SK-N-SH (cell line): ENCODE measurements around the gene CDH12. TPM values are rescaled to one million over a fixed set of nuclear protein-coding genes. Genes with fewer than 3 reads are reported as not detected.

ENCODE experiments used
- CTCF ChIA-PET: fragments of 300-600, 350-600 bp; formaldehyde crosslinking; extraction: SDS; loops from one replicate; lab custom pipeline; 2021; lab: Yijun Ruan, JAX
- POLR2A ChIA-PET: fragments of 350-600 bp; sonication (Branson Sonifier 250); formaldehyde crosslinking; extraction: SDS; loops from one replicate; lab custom pipeline; 2020; ENCODE audit warnings: antibody characterized with exemption, inconsistent platforms; lab: Yijun Ruan, JAX
- DNase-seq: peaks from one replicate; pipeline ENCODE4 v3.0.0; 2012
- H2AFZ ChIP-seq: fragments of 200-600 bp; sonication (generic); 2 replicates; pipeline ENCODE4 v1.8.1; 2016; ENCODE audit warnings: antibody characterized with exemption, mild to moderate bottlenecking, low read depth
- H3F3A ChIP-seq: fragments of 200-600 bp; sonication (generic); replicated peaks from 2 replicates; pipeline ENCODE3; 2016; ENCODE audit warnings: antibody characterized with exemption, mild to moderate bottlenecking; ENCODE audit not compliant: insufficient read depth
- H3K27ac ChIP-seq, 2 experiments: fragments of 200-500 bp in 1 of 2; fragments of 200-600 bp in 1 of 2; sonication (Bioruptor generic) in 1 of 2; sonication (generic), shearing (Covaris generic) in 1 of 2; 2 replicates each; pipeline versions ENCODE4 v1.5.1 to v1.6.1; 2014 to 2016; ENCODE audit warnings: low read depth in 2 of 2, inconsistent platforms in 1 of 2, low read length in 1 of 2, mild to moderate bottlenecking in 1 of 2, mixed read lengths in 1 of 2
- H3K27me3 ChIP-seq: fragments of 200-600 bp; sonication (generic), shearing (Covaris generic); 2 replicates; pipeline ENCODE4 v1.6.1; 2016; ENCODE audit warnings: mixed run types; ENCODE audit not compliant: insufficient read depth
- H3K36me3 ChIP-seq, 2 experiments: fragments of 200-500 bp in 1 of 2; fragments of 200-600 bp in 1 of 2; sonication (Bioruptor generic) in 1 of 2; sonication (generic) in 1 of 2; replicated peaks in 1 of 2; 2 replicates each; pipeline versions ENCODE3 to v1.5.1; 2014 to 2016; ENCODE audit warnings: low read length in 1 of 2, mild to moderate bottlenecking in 1 of 2; ENCODE audit not compliant: insufficient read depth in 2 of 2, control insufficient read depth in 1 of 2
- H3K4me1 ChIP-seq, 2 experiments: fragments of 200-500 bp in 1 of 2; fragments of 200-600 bp in 1 of 2; sonication (Bioruptor generic) in 1 of 2; sonication (generic), shearing (Covaris generic) in 1 of 2; 2 replicates each; pipeline versions ENCODE4 v1.5.1 to v1.6.1; 2014 to 2016; ENCODE audit warnings: low read depth in 1 of 2, low read length in 1 of 2, mixed run types in 1 of 2; ENCODE audit not compliant: insufficient read depth in 2 of 2, control insufficient read depth in 1 of 2
- H3K4me2 ChIP-seq: fragments of 200-600 bp; sonication (generic), shearing (Covaris generic); 2 replicates; pipeline ENCODE4 v1.6.1; 2017; ENCODE audit warnings: mixed run types
- H3K4me3 ChIP-seq, 2 experiments: fragments of 200-500 bp in 1 of 2; fragments of 200-600 bp in 1 of 2; sonication (Bioruptor generic) in 1 of 2; sonication (generic), shearing (Covaris generic) in 1 of 2; 2 replicates each; pipeline versions ENCODE4 v1.5.1 to v1.8.1; 2014 to 2016; ENCODE audit warnings: low read depth in 2 of 2, inconsistent platforms in 1 of 2, low read length in 1 of 2, mild to moderate bottlenecking in 1 of 2, mixed read lengths in 1 of 2, moderate library complexity in 1 of 2
- H3K79me2 ChIP-seq: fragments of 200-600 bp; sonication (generic); 2 replicates; pipeline ENCODE4 v1.8.1; 2017; ENCODE audit warnings: mild to moderate bottlenecking; ENCODE audit not compliant: insufficient read depth
- H3K9ac ChIP-seq: fragments of 200-600 bp; sonication (generic); 2 replicates; pipeline ENCODE4 v1.6.1; 2017; ENCODE audit warnings: mixed run types
- H3K9me2 ChIP-seq: fragments of 200-600 bp; sonication (generic); 2 replicates; pipeline ENCODE4 v1.6.1; 2017; ENCODE audit warnings: mixed run types
- H3K9me3 ChIP-seq: fragments of 200-600 bp; sonication (generic); 2 replicates; pipeline ENCODE4 v1.6.1; 2017; ENCODE audit warnings: mixed run types, mild to moderate bottlenecking, moderate library complexity
- H4K20me1 ChIP-seq: fragments of 200-600 bp; sonication (generic); 2 replicates; pipeline ENCODE4 v1.6.1; 2017; ENCODE audit warnings: mild to moderate bottlenecking, mixed run types; ENCODE audit not compliant: insufficient read depth
- CHD2 ChIP-seq: fragments of 150-350 bp; IDR thresholded peaks from 2 replicates; pipeline ENCODE4 v1.6.1; 2018; ENCODE audit warnings: low read length; ENCODE audit not compliant: partially characterized antibody
- FOSL2 ChIP-seq: IDR thresholded peaks from 2 replicates; pipeline ENCODE4 v1.4.0; 2012; ENCODE audit warnings: low read depth, mild to moderate bottlenecking, moderate library complexity, borderline replicate concordance
- NFIC ChIP-seq: IDR thresholded peaks from 2 replicates; pipeline ENCODE4 v1.4.0; 2012; ENCODE audit warnings: borderline replicate concordance
- RCOR1 ChIP-seq: fragments of 150-350 bp; IDR thresholded peaks from 2 replicates; pipeline ENCODE4 v1.6.1; 2017; ENCODE audit warnings: antibody characterized with exemption, low read length
- TCF12 ChIP-seq: IDR thresholded peaks from 2 replicates; pipeline ENCODE4 v1.4.0; 2012
- WGBS: methylation state at CpG from one replicate; pipeline ENCODE4 v1.1.6; 2017; ENCODE audit warnings: low lambda C conversion rate; 5-methylcytosine and 5-hydroxymethylcytosine counted together
- polyA plus RNA-seq, 3 experiments: library from polyadenylated mRNA; depleted of rRNA; stranded (reverse); fragments of >200 nt; gene quantifications; 2 replicates each; pipeline ENCODE4 v1.2.3, GENCODE V29; 2012
- TF ChIP-seq, protein P1 (sequence below): fragments of 200-600 bp; sonication (generic); IDR thresholded peaks from 2 replicates; pipeline ENCODE4 v1.6.1; 2017; ENCODE audit warnings: antibody characterized with exemption, mild to moderate bottlenecking, moderate library complexity
- TF ChIP-seq, protein P2 (sequence below): IDR thresholded peaks from 2 replicates; pipeline ENCODE4 v1.4.0; 2012; ENCODE audit warnings: low read depth, borderline replicate concordance
- TF ChIP-seq, protein P3 (sequence below): IDR thresholded peaks from 2 replicates; pipeline ENCODE4 v1.6.1; 2012; ENCODE audit warnings: mild to moderate bottlenecking, low read depth, low read length, moderate library complexity
- TF ChIP-seq, protein P4 (sequence below): IDR thresholded peaks from 2 replicates; pipeline ENCODE4 v1.4.0; 2012; ENCODE audit warnings: low read depth

CDH12 gene
- polyA plus RNA-seq, 1 of the 3 experiments (the other 2 are of a cell fraction): not detected

DNA sequence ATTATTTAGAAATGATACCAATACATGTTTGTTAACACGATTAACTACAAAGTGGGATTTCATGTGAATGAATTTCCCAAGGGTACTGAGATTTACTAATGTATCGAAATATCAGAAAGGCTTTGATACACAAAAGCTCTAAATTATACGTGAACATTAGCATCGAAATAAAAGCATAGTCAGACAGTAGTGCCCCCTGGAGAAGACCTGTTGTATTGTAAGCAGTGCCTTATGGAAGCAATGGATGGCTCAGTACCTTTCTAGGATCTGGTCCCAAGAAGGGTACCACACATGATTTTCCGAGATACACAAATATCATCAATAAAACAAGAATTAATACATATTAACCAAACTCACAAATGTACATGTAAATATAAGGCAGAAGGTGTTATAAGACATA is 153.8 kb downstream of the CDH12 start:
- no peak overlapping the region for H2AFZ ChIP-seq
- POLR2A ChIA-PET: no interaction called here
- no peaks in the 10 kb centered on the region for H3K4me1 ChIP-seq
- H3K9ac ChIP-seq: no peak overlapping the region
- H3F3A ChIP-seq: no peaks in the 10 kb centered on the region
- no peaks in the 10 kb centered on the region for H3K9me3 ChIP-seq
- H3K4me3 ChIP-seq: no peak overlapping the region
- H3K27me3 ChIP-seq: no peaks in the 10 kb centered on the region
- H4K20me1 ChIP-seq: no peaks in the 10 kb centered on the region
- H3K36me3 ChIP-seq: no peaks in the 10 kb centered on the region
- DNase-seq: peak; percentile 1
- no peak for TF ChIP-seq FOSL2
- TF ChIP-seq, protein P1, sequence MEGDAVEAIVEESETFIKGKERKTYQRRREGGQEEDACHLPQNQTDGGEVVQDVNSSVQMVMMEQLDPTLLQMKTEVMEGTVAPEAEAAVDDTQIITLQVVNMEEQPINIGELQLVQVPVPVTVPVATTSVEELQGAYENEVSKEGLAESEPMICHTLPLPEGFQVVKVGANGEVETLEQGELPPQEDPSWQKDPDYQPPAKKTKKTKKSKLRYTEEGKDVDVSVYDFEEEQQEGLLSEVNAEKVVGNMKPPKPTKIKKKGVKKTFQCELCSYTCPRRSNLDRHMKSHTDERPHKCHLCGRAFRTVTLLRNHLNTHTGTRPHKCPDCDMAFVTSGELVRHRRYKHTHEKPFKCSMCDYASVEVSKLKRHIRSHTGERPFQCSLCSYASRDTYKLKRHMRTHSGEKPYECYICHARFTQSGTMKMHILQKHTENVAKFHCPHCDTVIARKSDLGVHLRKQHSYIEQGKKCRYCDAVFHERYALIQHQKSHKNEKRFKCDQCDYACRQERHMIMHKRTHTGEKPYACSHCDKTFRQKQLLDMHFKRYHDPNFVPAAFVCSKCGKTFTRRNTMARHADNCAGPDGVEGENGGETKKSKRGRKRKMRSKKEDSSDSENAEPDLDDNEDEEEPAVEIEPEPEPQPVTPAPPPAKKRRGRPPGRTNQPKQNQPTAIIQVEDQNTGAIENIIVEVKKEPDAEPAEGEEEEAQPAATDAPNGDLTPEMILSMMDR: peak; percentile 54
- TF ChIP-seq, all 33 proteins: peak for 1
- no peak overlapping the region for H3K27ac ChIP-seq
- 6% methylated on average over 5 of the region's 5 CpGs for WGBS
- CTCF ChIA-PET: interaction anchor here (1.6 kb wide), 1 partner anchor 9 kb away, joined by 6 read pairs; no protein-coding TSS in a partner anchor
- H3K79me2 ChIP-seq: no peaks in the 10 kb centered on the region
- H3K4me2 ChIP-seq: no peak overlapping the region
- H3K9me2 ChIP-seq: no peaks in the 10 kb centered on the region

DNA sequence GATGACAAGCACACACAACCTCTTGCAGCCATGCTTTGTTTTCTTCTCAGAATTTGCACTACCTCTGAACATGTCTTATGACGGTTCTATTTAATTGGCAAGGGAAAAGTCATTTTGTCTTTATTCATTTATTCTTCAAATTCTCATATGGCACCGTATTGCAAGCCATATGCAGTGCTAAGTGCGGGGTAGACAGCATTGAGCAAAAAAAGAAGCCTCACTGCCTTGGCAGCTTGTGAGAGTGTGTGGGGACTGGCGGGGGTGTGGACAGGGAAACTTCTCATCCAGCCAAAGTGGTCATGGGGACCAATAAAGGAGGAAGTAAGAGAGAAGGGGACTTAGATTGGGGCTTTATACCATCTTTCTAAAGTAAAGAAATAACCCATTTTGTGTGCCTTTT is 160.0 kb downstream of the CDH12 start:
- Histone ChIP-seq H3K27me3 (no peaks in the 10 kb centered on the region), H4K20me1 (no peaks in the 10 kb centered on the region), H3K9me3 (no peaks in the 10 kb centered on the region), H3K4me1 (no peaks in the 10 kb centered on the region), H3K79me2 (no peaks in the 10 kb centered on the region), H2AFZ (no peak overlapping the region), H3K27ac (no peak overlapping the region), H3K4me3 (no peak overlapping the region), H3K36me3 (no peaks in the 10 kb centered on the region), H3K9me2 (no peaks in the 10 kb centered on the region), H3K9ac (no peak overlapping the region), H3F3A (no peaks in the 10 kb centered on the region), H3K4me2 (no peak overlapping the region)
- TF ChIP-seq, protein P2, sequence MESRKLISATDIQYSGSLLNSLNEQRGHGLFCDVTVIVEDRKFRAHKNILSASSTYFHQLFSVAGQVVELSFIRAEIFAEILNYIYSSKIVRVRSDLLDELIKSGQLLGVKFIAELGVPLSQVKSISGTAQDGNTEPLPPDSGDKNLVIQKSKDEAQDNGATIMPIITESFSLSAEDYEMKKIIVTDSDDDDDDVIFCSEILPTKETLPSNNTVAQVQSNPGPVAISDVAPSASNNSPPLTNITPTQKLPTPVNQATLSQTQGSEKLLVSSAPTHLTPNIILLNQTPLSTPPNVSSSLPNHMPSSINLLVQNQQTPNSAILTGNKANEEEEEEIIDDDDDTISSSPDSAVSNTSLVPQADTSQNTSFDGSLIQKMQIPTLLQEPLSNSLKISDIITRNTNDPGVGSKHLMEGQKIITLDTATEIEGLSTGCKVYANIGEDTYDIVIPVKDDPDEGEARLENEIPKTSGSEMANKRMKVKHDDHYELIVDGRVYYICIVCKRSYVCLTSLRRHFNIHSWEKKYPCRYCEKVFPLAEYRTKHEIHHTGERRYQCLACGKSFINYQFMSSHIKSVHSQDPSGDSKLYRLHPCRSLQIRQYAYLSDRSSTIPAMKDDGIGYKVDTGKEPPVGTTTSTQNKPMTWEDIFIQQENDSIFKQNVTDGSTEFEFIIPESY: no peak
- TF ChIP-seq CHD2: no peak
- no peak for TF ChIP-seq NFIC
- TF ChIP-seq, protein P3, sequence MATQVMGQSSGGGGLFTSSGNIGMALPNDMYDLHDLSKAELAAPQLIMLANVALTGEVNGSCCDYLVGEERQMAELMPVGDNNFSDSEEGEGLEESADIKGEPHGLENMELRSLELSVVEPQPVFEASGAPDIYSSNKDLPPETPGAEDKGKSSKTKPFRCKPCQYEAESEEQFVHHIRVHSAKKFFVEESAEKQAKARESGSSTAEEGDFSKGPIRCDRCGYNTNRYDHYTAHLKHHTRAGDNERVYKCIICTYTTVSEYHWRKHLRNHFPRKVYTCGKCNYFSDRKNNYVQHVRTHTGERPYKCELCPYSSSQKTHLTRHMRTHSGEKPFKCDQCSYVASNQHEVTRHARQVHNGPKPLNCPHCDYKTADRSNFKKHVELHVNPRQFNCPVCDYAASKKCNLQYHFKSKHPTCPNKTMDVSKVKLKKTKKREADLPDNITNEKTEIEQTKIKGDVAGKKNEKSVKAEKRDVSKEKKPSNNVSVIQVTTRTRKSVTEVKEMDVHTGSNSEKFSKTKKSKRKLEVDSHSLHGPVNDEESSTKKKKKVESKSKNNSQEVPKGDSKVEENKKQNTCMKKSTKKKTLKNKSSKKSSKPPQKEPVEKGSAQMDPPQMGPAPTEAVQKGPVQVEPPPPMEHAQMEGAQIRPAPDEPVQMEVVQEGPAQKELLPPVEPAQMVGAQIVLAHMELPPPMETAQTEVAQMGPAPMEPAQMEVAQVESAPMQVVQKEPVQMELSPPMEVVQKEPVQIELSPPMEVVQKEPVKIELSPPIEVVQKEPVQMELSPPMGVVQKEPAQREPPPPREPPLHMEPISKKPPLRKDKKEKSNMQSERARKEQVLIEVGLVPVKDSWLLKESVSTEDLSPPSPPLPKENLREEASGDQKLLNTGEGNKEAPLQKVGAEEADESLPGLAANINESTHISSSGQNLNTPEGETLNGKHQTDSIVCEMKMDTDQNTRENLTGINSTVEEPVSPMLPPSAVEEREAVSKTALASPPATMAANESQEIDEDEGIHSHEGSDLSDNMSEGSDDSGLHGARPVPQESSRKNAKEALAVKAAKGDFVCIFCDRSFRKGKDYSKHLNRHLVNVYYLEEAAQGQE: no peak
- TF ChIP-seq TCF12: no peak
- TF ChIP-seq, protein P4, sequence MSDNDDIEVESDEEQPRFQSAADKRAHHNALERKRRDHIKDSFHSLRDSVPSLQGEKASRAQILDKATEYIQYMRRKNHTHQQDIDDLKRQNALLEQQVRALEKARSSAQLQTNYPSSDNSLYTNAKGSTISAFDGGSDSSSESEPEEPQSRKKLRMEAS: no peak
- TF ChIP-seq RCOR1: no peak
- no peak for DNase-seq
- CTCF ChIA-PET: no interaction called here
- under 1% methylated on average over 4 of the region's 4 CpGs for WGBS
- POLR2A ChIA-PET: no interaction called here
